IPS DF 4.7 (cell line): ENCODE measurements around the gene CNTNAP2.

ENCODE experiments used
- DNase-seq: peaks from one replicate; pipeline ENCODE4 v3.0.0-alpha.2; 2013; ENCODE audit warnings: low spot score; ENCODE audit errors: extremely low read depth

CNTNAP2 gene

GRCh38 chr7:148371280-148371937, 2254.8 kb downstream of the CNTNAP2 start:
- DNase-seq = no peak

- DNase-seq = no peak
Measured at GRCh38 chr7:148374396-148375259, 2258.0 kb downstream of the CNTNAP2 start.

- no peak for DNase-seq
Measured at GRCh38 chr7:148379677-148380076, 2263.1 kb downstream of the CNTNAP2 start.

GRCh38 chr7:148380596-148381419, 2264.2 kb downstream of the CNTNAP2 start:
- no peak for DNase-seq

GRCh38 chr7:148382596-148382995, 2266.0 kb downstream of the CNTNAP2 start:
- no peak for DNase-seq

GRCh38 chr7:148383651-148384050, 2267.1 kb downstream of the CNTNAP2 start:
- no peak for DNase-seq

GRCh38 chr7:148385009-148385682, 2268.5 kb downstream of the CNTNAP2 start:
- no peak for DNase-seq

GRCh38 chr7:148390381-148390780, 2273.8 kb downstream of the CNTNAP2 start:
- DNase-seq = no peak

- no peak for DNase-seq
Measured at GRCh38 chr7:148391591-148391990, 2275.0 kb downstream of the CNTNAP2 start.

- no peak for DNase-seq
Measured at GRCh38 chr7:148394582-148394981, 2278.0 kb downstream of the CNTNAP2 start.

GRCh38 chr7:148395352-148395811, 2278.8 kb downstream of the CNTNAP2 start:
- DNase-seq = no peak

- DNase-seq = no peak
Measured at GRCh38 chr7:148395990-148396716, 2279.6 kb downstream of the CNTNAP2 start.

- no peak for DNase-seq
Measured at GRCh38 chr7:148397056-148397455, 2280.5 kb downstream of the CNTNAP2 start.

GRCh38 chr7:148397551-148397950, 2280.9 kb downstream of the CNTNAP2 start:
- no peak for DNase-seq

- no peak for DNase-seq
Measured at GRCh38 chr7:148397985-148398384, 2281.4 kb downstream of the CNTNAP2 start.

- DNase-seq = no peak
Measured at GRCh38 chr7:148398844-148399365, 2282.3 kb downstream of the CNTNAP2 start.

- DNase-seq = no peak
Measured at GRCh38 chr7:148400101-148400500, 2283.5 kb downstream of the CNTNAP2 start.

- no peak for DNase-seq
Measured at GRCh38 chr7:148402159-148402558, 2285.6 kb downstream of the CNTNAP2 start.

GRCh38 chr7:148403466-148403993, 2286.9 kb downstream of the CNTNAP2 start:
- no peak for DNase-seq

- DNase-seq = no peak
Measured at GRCh38 chr7:148408307-148408706, 2291.7 kb downstream of the CNTNAP2 start.
